Right atrium auricular region (tissue), 2 donors: ENCODE data around the gene SMCR8. TPM values are rescaled to one million over a fixed set of nuclear protein-coding genes. Genes with fewer than 3 reads are reported as not detected.

ENCODE experiments used
- DNase-seq: peaks from one replicate; pipeline ENCODE4 v3.0.0-alpha.2; 2019; ENCODE audit warnings: low spot score
- H3K27ac ChIP-seq, 2 donors: fragments of 200-600 bp; sonication (generic); 1 replicate in 1 of 2; 2 replicates in 1 of 2; pipeline ENCODE4 v1.5.1; 2016 to 2019
- H3K27me3 ChIP-seq, 2 donors: fragments of 200-600 bp; sonication (generic); one replicate each; pipeline versions ENCODE4 v1.5.1 to v1.6.0; 2017 to 2019
- H3K36me3 ChIP-seq: fragments of 200-600 bp; sonication (generic); one replicate; pipeline ENCODE4 v1.5.1; 2016
- H3K4me1 ChIP-seq, 2 donors: fragments of 200-600 bp; sonication (generic); one replicate each; pipeline versions ENCODE4 v1.5.1 to v1.6.0; 2017 to 2019
- H3K4me3 ChIP-seq, 2 donors: fragments of 200-600 bp; sonication (generic); 1 replicate in 1 of 2; 2 replicates in 1 of 2; pipeline ENCODE4 v1.5.1; 2017 to 2019; ENCODE audit warnings: mild to moderate bottlenecking in 1 of 2, moderate library complexity in 1 of 2
- H3K9me3 ChIP-seq, 2 donors: fragments of 200-600 bp; sonication (generic); one replicate each; pipeline ENCODE4 v1.5.1; 2019
- total RNA-seq, 2 donors: library from RNA; depleted of rRNA; stranded (reverse); fragments of >200 nt; gene quantifications; one replicate each; pipeline ENCODE4 v1.1.0, GENCODE V29; 2016
- TF ChIP-seq, protein P1 (sequence below), 2 donors: fragments of 200-600 bp; sonication (generic); IDR thresholded peaks; one replicate each; pipeline ENCODE4 v1.5.1; 2019; ENCODE audit warnings: antibody characterized with exemption in 2 of 2

The SMCR8 gene
- total RNA-seq, 2 donors from 2014 or later, result 11.1 to 11.4 TPM

- H3K4me3 ChIP-seq, result no peak overlapping the region
- peaks cover 7% of the 10 kb centered on the region for H3K36me3 ChIP-seq
- no peak overlapping the region for H3K27ac ChIP-seq
- no peaks in the 10 kb centered on the region for H3K4me1 ChIP-seq
- no peaks in the 10 kb centered on the region for H3K9me3 ChIP-seq
- DNase-seq, result no peak
- TF ChIP-seq, protein P1, sequence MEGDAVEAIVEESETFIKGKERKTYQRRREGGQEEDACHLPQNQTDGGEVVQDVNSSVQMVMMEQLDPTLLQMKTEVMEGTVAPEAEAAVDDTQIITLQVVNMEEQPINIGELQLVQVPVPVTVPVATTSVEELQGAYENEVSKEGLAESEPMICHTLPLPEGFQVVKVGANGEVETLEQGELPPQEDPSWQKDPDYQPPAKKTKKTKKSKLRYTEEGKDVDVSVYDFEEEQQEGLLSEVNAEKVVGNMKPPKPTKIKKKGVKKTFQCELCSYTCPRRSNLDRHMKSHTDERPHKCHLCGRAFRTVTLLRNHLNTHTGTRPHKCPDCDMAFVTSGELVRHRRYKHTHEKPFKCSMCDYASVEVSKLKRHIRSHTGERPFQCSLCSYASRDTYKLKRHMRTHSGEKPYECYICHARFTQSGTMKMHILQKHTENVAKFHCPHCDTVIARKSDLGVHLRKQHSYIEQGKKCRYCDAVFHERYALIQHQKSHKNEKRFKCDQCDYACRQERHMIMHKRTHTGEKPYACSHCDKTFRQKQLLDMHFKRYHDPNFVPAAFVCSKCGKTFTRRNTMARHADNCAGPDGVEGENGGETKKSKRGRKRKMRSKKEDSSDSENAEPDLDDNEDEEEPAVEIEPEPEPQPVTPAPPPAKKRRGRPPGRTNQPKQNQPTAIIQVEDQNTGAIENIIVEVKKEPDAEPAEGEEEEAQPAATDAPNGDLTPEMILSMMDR (IDR thresholded peaks at IDR 0.05), result no peak
- H3K27me3 ChIP-seq, result no peaks in the 10 kb centered on the region
These were observed 38.4 kb downstream of the SMCR8 start for GRCh38 chr17:18353541-18353940.

DNA sequence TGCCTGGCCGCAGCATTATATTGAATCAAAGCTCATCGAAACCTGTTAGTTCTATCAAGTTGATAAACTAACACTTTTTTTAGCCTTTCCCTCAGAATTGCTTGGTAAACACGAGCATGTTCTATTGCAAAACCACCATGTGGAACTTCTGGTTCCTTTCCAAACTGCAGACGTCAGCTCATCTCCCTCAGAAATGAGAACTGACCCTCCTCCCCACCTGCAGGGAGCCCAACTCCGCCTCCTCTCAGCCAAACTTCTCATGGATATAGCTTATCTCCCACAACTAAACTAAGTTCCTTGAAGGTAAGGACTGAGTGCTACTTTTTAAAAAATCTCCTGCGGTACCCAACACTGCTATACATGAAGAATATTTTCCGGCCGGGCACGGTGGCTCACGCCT, 41.5 kb downstream of the SMCR8 start:
- no peaks in the 10 kb centered on the region for H3K27me3 ChIP-seq
- TF ChIP-seq, protein P1 (IDR thresholded peaks at IDR 0.05), result no peak
- H3K4me3 ChIP-seq, result no peak overlapping the region
- peaks cover 7% of the 10 kb centered on the region for H3K36me3 ChIP-seq
- no peak for DNase-seq
- no peak overlapping the region for H3K27ac ChIP-seq
- no peaks in the 10 kb centered on the region for H3K9me3 ChIP-seq
- no peaks in the 10 kb centered on the region for H3K4me1 ChIP-seq

DNA sequence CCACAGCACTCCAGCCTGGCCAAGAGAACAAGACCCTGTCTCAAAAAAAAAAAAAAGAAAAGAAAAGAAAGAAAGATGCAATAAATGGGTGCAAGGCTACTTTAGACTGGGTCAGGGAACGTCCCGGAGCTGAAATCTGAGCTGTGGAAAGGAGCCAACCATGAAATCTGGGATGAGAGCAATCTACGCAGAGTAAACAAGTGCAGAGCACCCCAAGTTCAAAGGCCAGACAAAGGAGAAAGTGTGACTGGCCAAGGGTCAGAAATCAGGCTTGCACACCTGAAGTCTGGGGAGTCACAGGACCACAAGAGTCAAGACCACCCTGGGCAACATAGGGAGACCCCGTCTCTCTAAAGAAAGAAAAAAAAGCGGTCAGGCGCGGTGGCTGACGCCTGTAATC, 45.4 kb downstream of the SMCR8 start:
- H3K4me3 ChIP-seq, result no peak overlapping the region
- no peaks in the 10 kb centered on the region for H3K27me3 ChIP-seq
- no peaks in the 10 kb centered on the region for H3K9me3 ChIP-seq
- H3K36me3 ChIP-seq, result no peaks in the 10 kb centered on the region
- no peak for DNase-seq
- H3K4me1 ChIP-seq, result peaks cover 0 to 9% of the 10 kb centered on the region in 2 donors
- TF ChIP-seq, protein P1 (IDR thresholded peaks at IDR 0.05), result no peak
- H3K27ac ChIP-seq, result no peak overlapping the region

- TF ChIP-seq, protein P1 (IDR thresholded peaks at IDR 0.05), result no peak
- Histone ChIP-seq H3K9me3 (no peaks in the 10 kb centered on the region), H3K27me3 (no peaks in the 10 kb centered on the region), H3K36me3 (no peaks in the 10 kb centered on the region), H3K4me3 (peak overlapping the region in 1 of 2 donors; percentile 85), H3K27ac (peak overlapping the region; percentile 56 to 76), H3K4me1 (peaks cover 0 to 9% of the 10 kb centered on the region in 2 donors)
- DNase-seq, result no peak
These were observed 47.0 kb downstream of the SMCR8 start for GRCh38 chr17:18361837-18362697.

- H3K27ac ChIP-seq, result peak overlapping the region; percentile 56 to 76
- no peaks in the 10 kb centered on the region for H3K27me3 ChIP-seq
These were observed 47.6 kb downstream of the SMCR8 start for GRCh38 chr17:18362698-18363100.

More at GRCh38 chr17:18362698-18363100, 47.6 kb downstream of the SMCR8 start:
- Histone ChIP-seq H3K4me3 (peak overlapping the region; percentile 85 to 88), H3K4me1 (peaks cover 0 to 9% of the 10 kb centered on the region in 2 donors), H3K36me3 (no peaks in the 10 kb centered on the region), H3K9me3 (no peaks in the 10 kb centered on the region)
- DNase-seq, result peak; percentile 71
- TF ChIP-seq, protein P1 (IDR thresholded peaks at IDR 0.05), result no peak
